ENCODE results near the gene TET3. TPM values are rescaled to one million over a fixed set of nuclear protein-coding genes. Genes with fewer than 3 reads are reported as not detected.

The TET3 gene
- total RNA-seq, 1 donor from 2014 or later: 34.6 TPM

GRCh38 chr2:74008761-74009395 is 24.2 kb downstream of the TET3 start:
- H3K9me3 Mint-ChIP-seq: no peaks in the 10 kb centered on the region
- peaks cover 18% of the 10 kb centered on the region for H3K36me3 Mint-ChIP-seq
- peak overlapping the region; percentile 39 for H3K4me3 Mint-ChIP-seq
- peak overlapping the region; percentile 88 for H3K27ac Mint-ChIP-seq
- no peaks in the 10 kb centered on the region for H3K27me3 Mint-ChIP-seq
- no peak for TF ChIP-seq CTCF (conservative IDR thresholded peaks at IDR 0.05)
- DNase-seq (ENCODE audit: extremely low spot score, unreplicated experiment): peak; percentile 44
- H3K4me1 Mint-ChIP-seq (ENCODE audit: unreplicated experiment): peaks cover 71% of the 10 kb centered on the region

- H3K36me3 Mint-ChIP-seq: peaks cover 19% of the 10 kb centered on the region
- peak overlapping the region; percentile 68 for H3K4me3 Mint-ChIP-seq
- no peaks in the 10 kb centered on the region for H3K27me3 Mint-ChIP-seq
- no peaks in the 10 kb centered on the region for H3K9me3 Mint-ChIP-seq
- no peak for TF ChIP-seq CTCF (conservative IDR thresholded peaks at IDR 0.05)
- H3K27ac Mint-ChIP-seq: peak overlapping the region; percentile 88
- H3K4me1 Mint-ChIP-seq (ENCODE audit: unreplicated experiment): peaks cover 65% of the 10 kb centered on the region
- DNase-seq (ENCODE audit: extremely low spot score, unreplicated experiment): peak; percentile 40
Measured at GRCh38 chr2:74009577-74009976, 24.9 kb downstream of the TET3 start.

- Mint-ChIP-seq H3K9me3 (no peaks in the 10 kb centered on the region), H3K27ac (peak overlapping the region; percentile 88), H3K27me3 (no peaks in the 10 kb centered on the region), H3K4me1 (ENCODE audit: unreplicated experiment) (peaks cover 60% of the 10 kb centered on the region), H3K36me3 (peaks cover 19% of the 10 kb centered on the region), H3K4me3 (peak overlapping the region; percentile 68)
- peak; percentile 72 for DNase-seq (ENCODE audit: extremely low spot score, unreplicated experiment)
- no peak for TF ChIP-seq CTCF (conservative IDR thresholded peaks at IDR 0.05)
Measured at GRCh38 chr2:74010087-74010541, 25.4 kb downstream of the TET3 start.

GRCh38 chr2:74011246-74011645 is 26.5 kb downstream of the TET3 start:
- H3K4me3 Mint-ChIP-seq: no peak overlapping the region
- no peaks in the 10 kb centered on the region for H3K9me3 Mint-ChIP-seq
- peaks cover 19% of the 10 kb centered on the region for H3K36me3 Mint-ChIP-seq
- H3K4me1 Mint-ChIP-seq (ENCODE audit: unreplicated experiment): peaks cover 52% of the 10 kb centered on the region
- H3K27me3 Mint-ChIP-seq: no peaks in the 10 kb centered on the region
- DNase-seq (ENCODE audit: extremely low spot score, unreplicated experiment): peak; percentile 47
- TF ChIP-seq CTCF (conservative IDR thresholded peaks at IDR 0.05): no peak
- H3K27ac Mint-ChIP-seq: peak overlapping the region; percentile 74

GRCh38 chr2:74014813-74015212 is 30.1 kb downstream of the TET3 start:
- Mint-ChIP-seq H3K4me3 (no peak overlapping the region), H3K4me1 (ENCODE audit: unreplicated experiment) (peaks cover 22% of the 10 kb centered on the region), H3K27ac (peak overlapping the region; percentile 36), H3K27me3 (no peaks in the 10 kb centered on the region), H3K9me3 (no peaks in the 10 kb centered on the region), H3K36me3 (peaks cover 16% of the 10 kb centered on the region)
- peak; percentile 32 for DNase-seq (ENCODE audit: extremely low spot score, unreplicated experiment)
- no peak for TF ChIP-seq CTCF (conservative IDR thresholded peaks at IDR 0.05)

Data from type B pancreatic cell (in vitro differentiated cells).